Right ventricle myocardium inferior (tissue), 1 donor: Measurements from ENCODE around the gene STX7. TPM values are rescaled to one million over a fixed set of nuclear protein-coding genes. Genes with fewer than 3 reads are reported as not detected.
A peak's percentile ranks its signal among the peaks of the same experiment; 100 is the strongest.
"Not testable (repeated sequence)": the region's sequence is repeated elsewhere in the genome, so short reads cannot be mapped to it uniquely, and the experiment has no call there.

ENCODE experiments used
- ATAC-seq: fragments of 200-7000 bp; cut with Tn5 transposase; one replicate; pipeline ENCODE4 v1.9.1; 2020; ENCODE audit warnings: mild to moderate bottlenecking, moderate library complexity
- DNase-seq: peaks from one replicate; pipeline ENCODE4 v3.0.0; 2021; ENCODE audit errors: missing footprints
- intact Hi-C: fragments of 100-400 bp; cut with DNase I; formaldehyde crosslinking; loops from one replicate; pipeline ENCODE4 v1.11.0; 2022
- long read RNA-seq: library from polyadenylated mRNA; unstranded; transcript quantifications from one replicate; pipeline ENCODE4 v2.0.0, GENCODE V29; 2021
- total RNA-seq: library from RNA; stranded (reverse); fragmentation: NEBNext Ultra II Directional; extraction: Animal tissue kit (Norgen Biotek cat#: 25700); gene quantifications from one replicate; pipeline ENCODE4 v1.2.1, GENCODE V29; 2021
- donor health status: DM: no; HTN: yes; CAD: no; lungs with severe emphysema.

STX7 gene, protein sequence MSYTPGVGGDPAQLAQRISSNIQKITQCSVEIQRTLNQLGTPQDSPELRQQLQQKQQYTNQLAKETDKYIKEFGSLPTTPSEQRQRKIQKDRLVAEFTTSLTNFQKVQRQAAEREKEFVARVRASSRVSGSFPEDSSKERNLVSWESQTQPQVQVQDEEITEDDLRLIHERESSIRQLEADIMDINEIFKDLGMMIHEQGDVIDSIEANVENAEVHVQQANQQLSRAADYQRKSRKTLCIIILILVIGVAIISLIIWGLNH
- 53.3 TPM for total RNA-seq
- long read RNA-seq, full-length matches to known transcripts = 29 of 33 reads
- long read RNA-seq, partial matches to known transcripts = 1 of 33 reads
- long read RNA-seq, other reads (novel, unspliced or antisense) = 3 of 33 reads

GRCh38 chr6:132512638-132513632 is at the start of gene STX7:
Gene STX7, minus strand, starts transcription at chr6:132513116. Its CDS starts 9,586 bp downstream, at chr6:132503530.
- intact Hi-C loops = loop anchor here (5.0 kb wide), 1 partner anchor 299 kb away; the partner anchor contains the start of gene RPS12
- ATAC-seq (peak; percentile 99), DNase-seq (peak; percentile 95)

- DNase-seq, intact Hi-C loops, ATAC-seq: not testable (repeated sequence)
These were observed 47.2 kb upstream of the STX7 start for GRCh38 chr6:132560087-132560486.

GRCh38 chr6:132552372-132552771 is 39.5 kb upstream of the STX7 start, which contains the start of gene TAAR8:
Gene TAAR8, plus strand, starts transcription at chr6:132552672. Its CDS starts 21 bp downstream, at chr6:132552693.
- intact Hi-C loops = no loop called here
- ATAC-seq = no peak
- no peak for DNase-seq

- intact Hi-C loops = no loop called here
- no peak for ATAC-seq
These were observed 38.3 kb upstream of the STX7 start for GRCh38 chr6:132551214-132551613.

GRCh38 chr6:132548746-132549463 is 36.0 kb upstream of the STX7 start:
- no peak for ATAC-seq
- DNase-seq = no peak
- intact Hi-C loops = no loop called here

More at GRCh38 chr6:132551214-132551613, 38.3 kb upstream of the STX7 start:
- DNase-seq = no peak

DNA sequence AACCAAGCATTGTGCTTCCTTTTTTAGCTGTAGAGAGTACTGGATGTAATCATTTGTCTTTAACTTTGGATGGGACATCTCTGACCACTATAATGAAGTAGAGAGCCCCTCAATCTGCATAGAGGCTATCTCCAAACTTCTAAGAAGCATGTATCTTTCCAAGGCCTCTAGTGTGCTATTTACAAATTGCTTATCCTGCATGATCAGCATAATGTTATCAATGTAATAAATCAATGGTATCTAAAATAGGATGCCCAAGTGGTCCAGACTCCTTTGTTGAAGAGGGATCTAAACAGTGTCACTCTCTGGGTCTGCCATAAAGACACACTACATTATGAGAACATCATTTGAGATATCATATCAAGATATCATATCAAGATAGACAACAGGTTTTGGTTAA is 31.9 kb upstream of the STX7 start:
- ATAC-seq (no peak), DNase-seq (no peak)
- intact Hi-C loops = no loop called here

- DNase-seq = no peak
- intact Hi-C loops = no loop called here
- ATAC-seq = no peak
These were observed 25.1 kb upstream of the STX7 start, which contains the start of gene TAAR9 for GRCh38 chr6:132537977-132538376. Gene TAAR9, plus strand, starts transcription at chr6:132538277. Its CDS starts 13 bp downstream, at chr6:132538290.

DNA sequence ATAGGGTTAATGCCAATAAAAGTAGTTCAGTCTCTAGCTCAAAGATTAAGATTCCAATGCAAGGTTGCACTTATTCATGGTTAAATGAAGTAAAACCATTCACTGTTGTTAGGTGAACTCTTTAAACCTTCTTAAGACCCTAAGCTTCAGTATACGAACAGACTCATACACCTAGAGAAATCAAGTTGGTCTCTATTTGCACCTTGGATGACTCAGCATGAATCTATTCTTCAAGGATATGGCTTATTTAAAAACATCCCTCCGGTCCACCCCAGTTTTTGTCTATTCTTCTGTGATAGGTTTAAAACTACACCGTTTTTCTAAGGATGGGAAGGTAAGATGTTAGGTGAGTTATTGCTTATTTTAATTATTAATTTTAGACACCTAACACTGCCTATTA is 24.2 kb upstream of the STX7 start:
- ATAC-seq (no peak), DNase-seq (no peak)
- intact Hi-C loops = no loop called here

DNA sequence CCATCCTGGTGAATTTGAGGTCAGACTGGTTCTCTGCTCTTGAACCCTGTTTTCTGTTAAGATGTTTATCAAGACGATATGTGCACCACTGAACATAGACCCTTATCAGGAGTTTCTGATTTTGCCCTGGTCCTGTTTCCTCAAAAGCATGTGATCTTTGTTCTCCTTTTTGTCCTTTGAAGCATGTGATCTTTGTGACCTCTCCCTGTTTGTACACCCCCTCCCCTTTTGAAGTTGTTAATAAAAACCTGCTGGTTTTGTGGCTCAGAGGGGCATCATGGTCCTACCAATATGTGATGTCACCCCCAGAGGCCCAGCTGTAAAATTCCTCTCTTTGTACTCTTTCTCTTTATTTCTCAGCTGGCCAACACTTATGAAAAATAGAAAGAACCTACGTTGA is 21.6 kb upstream of the STX7 start:
- DNase-seq, intact Hi-C loops, ATAC-seq: not testable (repeated sequence)

DNA sequence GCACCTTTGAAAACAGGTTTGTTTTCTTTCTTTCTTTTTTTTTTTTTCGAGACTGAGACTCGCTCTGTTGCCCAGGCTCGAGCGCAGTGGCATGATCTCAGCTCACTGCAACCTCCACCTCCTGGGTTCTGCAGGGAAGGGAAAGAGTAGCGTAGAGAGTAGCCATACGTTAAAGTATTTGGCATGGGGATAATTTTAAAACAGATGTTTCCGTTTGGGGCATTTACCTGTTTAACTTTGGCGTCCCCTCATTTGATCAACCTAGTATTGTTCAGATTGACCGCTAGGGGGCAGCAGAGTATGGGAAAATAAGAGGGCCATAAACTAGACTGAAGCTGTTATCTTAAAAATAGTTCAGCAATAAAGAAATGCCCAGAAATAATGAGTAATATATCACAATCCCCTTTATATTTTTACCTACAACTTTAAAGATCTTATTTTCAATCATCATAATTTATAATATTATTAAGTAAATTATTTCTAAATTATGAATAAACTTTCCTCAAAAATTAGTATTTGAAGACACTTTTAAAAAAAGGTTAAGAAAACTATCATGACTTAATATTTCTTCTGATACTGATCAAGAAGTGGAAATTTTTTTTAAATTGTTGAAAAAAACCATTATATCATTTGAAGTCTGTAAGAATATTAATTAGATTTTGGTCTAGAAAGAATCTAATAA is 17.5 kb upstream of the STX7 start:
- ATAC-seq (peak; percentile 62), DNase-seq (no peak)
- intact Hi-C loops = no loop called here

DNA sequence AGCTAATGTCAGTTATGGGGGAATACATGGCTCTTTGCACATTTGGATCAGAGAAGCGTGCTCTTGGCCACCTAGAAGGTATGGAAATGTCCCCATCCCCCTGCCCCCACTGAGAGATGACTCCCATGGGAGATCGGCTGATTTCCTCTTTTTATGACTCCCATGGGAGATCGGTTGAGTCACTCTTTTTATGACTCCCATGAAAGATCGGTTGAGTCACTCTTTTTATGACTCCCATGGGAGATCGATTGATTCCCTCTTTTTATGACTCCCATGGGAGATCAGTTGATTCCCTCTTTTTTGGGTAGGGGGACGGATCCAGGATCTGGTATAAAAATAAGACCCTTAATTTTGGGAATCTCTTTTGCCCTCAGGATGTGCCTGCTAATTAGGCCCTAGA is 14.9 kb upstream of the STX7 start:
- peak; percentile 28 for DNase-seq
- no peak for ATAC-seq
- intact Hi-C loops = no loop called here

GRCh38 chr6:132526461-132526860 is 13.5 kb upstream of the STX7 start:
- no peak for ATAC-seq
- intact Hi-C loops = no loop called here
- no peak for DNase-seq

DNA sequence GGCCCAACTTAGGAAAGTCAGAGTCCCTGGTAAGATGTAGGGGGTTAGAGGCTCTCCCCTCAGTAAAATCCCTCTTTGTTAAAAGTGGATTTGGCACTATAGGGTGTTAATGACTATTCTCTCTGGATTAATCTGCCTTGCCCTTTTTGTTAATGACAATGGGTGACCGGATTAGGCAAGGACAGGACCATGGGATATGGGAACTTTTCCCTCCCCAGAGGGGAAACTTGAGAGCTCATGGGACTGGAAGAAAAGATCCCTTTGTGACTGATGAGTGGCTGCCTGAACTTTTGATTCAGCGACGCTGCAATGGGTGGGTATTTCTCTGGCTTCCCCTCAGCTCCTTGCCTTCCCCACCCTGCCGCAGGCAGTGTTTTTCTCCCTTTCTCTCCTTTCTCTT is 12.9 kb upstream of the STX7 start:
- ATAC-seq = no peak
- no peak for DNase-seq
- intact Hi-C loops = no loop called here

- DNase-seq (no peak), ATAC-seq (no peak)
- intact Hi-C loops = no loop called here
These were observed 11.7 kb upstream of the STX7 start for GRCh38 chr6:132524646-132525045.

DNA sequence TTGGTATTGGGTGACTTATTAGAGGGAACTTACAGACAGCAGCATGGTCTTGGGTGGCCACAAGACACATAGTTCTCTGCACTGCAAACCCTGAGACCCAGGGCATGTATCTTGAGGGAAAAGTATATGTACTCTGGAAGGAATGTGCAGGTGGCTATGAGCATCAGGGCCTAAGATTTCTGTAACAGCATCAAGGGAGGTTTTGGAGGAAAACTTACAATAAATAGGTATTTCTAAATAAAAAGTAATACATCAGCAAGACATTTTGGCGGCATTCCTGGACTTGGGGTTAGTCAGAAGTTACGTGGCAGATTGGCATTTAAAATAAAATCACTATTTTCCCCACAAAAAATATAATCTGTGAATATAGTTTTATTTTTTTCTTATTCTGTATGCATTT is 8.0 kb upstream of the STX7 start:
- ATAC-seq (no peak), DNase-seq (no peak)
- intact Hi-C loops = no loop called here

DNA sequence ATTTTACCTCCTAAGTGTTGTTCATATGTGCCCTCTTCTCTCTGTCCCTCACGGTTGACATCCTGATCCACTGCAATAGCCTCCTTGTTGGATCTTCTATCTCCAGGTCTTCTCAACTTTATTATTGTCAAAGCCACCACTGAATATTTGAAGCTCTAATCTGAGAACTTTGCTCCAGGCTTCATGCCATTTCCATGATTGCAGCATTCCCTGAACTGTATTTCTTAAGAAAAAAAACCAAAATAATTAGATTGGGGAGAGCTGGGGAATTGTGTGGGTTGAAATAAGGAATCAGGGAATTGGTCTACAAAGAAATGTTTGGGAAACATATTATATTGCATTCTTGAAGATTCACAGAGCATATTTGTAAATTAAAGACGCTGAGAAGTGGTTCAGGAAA is 2.5 kb upstream of the STX7 start:
- intact Hi-C loops = no loop called here
- ATAC-seq (no peak), DNase-seq (no peak)

DNA sequence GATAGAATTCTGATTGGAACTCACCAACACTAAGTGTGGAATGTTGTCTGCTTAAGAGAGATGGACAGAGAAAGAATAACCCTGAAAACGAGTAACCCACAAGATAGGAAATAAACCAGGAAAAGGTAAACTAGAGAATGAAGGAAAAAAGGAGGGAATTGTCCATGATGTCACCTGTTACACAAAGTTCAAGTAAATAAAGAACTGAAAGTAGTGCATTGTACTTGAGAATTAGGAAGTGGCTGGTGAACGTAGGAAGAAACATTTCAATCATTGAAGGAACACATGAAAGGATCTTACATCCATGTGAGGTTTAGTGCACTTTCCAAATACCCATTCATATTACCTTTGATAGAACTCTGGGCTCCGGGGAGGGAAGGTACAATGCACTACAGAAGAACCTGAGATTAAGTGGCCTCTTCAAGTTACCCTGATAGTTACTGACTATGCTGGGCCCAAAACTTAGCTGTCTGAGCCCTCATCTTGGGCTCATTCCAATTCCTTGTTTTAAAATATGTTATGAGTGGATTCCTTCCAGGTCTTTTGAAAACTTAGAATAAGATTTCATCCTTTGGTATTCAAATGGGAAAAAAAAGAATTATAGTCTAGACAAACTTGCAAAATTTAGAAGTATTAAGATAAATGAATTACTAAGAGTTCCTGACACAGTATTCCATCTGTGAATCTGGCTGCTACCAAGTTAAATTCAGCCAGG is 1.1 kb upstream of the STX7 start:
- intact Hi-C loops = loop anchor here (5.0 kb wide), 1 partner anchor 298 kb away; the partner anchor contains the start of gene RPS12
- no peak for DNase-seq
- no peak for ATAC-seq

- ATAC-seq = no peak
- no peak for DNase-seq
- intact Hi-C loops = loop anchor here (5.0 kb wide), 1 partner anchor 300 kb away; the partner anchor contains the start of gene RPS12
These were observed 626 bp downstream of the STX7 start for GRCh38 chr6:132512342-132512637.
